HUES64 (cell line): ENCODE results near the gene SOX10.

ENCODE experiments used
- H3K27ac ChIP-seq: 2 replicates; pipeline ENCODE4 v1.7.0; 2013; ENCODE audit warnings: low read depth, low read length, inconsistent platforms
- H3K27me3 ChIP-seq: 2 replicates; pipeline ENCODE4 v1.6.1; 2013; ENCODE audit warnings: mild to moderate bottlenecking, low read length; ENCODE audit not compliant: insufficient read depth
- H3K36me3 ChIP-seq: 2 replicates; pipeline ENCODE4 v1.6.1; 2013; ENCODE audit warnings: mild to moderate bottlenecking, low read length; ENCODE audit not compliant: insufficient read depth
- H3K4me1 ChIP-seq: 2 replicates; pipeline ENCODE4 v1.6.1; 2013; ENCODE audit warnings: mild to moderate bottlenecking, low read length, moderate library complexity; ENCODE audit not compliant: insufficient read depth
- H3K4me3 ChIP-seq: 2 replicates; pipeline ENCODE4 v1.5.1; 2013; ENCODE audit warnings: mild to moderate bottlenecking, low read length, moderate library complexity
- H3K9ac ChIP-seq: 2 replicates; pipeline ENCODE4 v1.6.1; 2013; ENCODE audit warnings: mild to moderate bottlenecking, low read depth, low read length
- H3K9me3 ChIP-seq: 2 replicates; pipeline ENCODE4 v1.6.1; 2013; ENCODE audit warnings: low read depth, low read length; ENCODE audit not compliant: insufficient read depth
- WGBS: fragments of 150-250, 120-280 bp; methylation state at CpG from one replicate; pipeline ENCODE4 v1.1.7; 2013; ENCODE audit warnings: missing lambda C conversion rate; 5-methylcytosine and 5-hydroxymethylcytosine counted together

SOX10 gene

GRCh38 chr22:38026130-38027111 is 42.1 kb upstream of the SOX10 start:
- H3K4me1 ChIP-seq, result peaks cover 4% of the 10 kb centered on the region
- H3K9me3 ChIP-seq, result no peaks in the 10 kb centered on the region
- no peak overlapping the region for H3K9ac ChIP-seq
- H3K27me3 ChIP-seq, result no peaks in the 10 kb centered on the region
- no peak overlapping the region for H3K27ac ChIP-seq
- no peak overlapping the region for H3K4me3 ChIP-seq
- no peaks in the 10 kb centered on the region for H3K36me3 ChIP-seq
- 87% methylated on average over 13 of the region's 22 CpGs for WGBS

GRCh38 chr22:38025514-38025913 is 41.2 kb upstream of the SOX10 start:
- Histone ChIP-seq H3K4me1 (peaks cover 3% of the 10 kb centered on the region; the same call in 1 of the 2 replicates), H3K27ac (no peak overlapping the region), H3K9me3 (no peaks in the 10 kb centered on the region), H3K9ac (no peak overlapping the region), H3K27me3 (no peaks in the 10 kb centered on the region), H3K4me3 (no peak overlapping the region), H3K36me3 (no peaks in the 10 kb centered on the region)
- 91% methylated on average over 8 of the region's 8 CpGs for WGBS

- H3K9ac ChIP-seq, result no peak overlapping the region
- no peaks in the 10 kb centered on the region for H3K9me3 ChIP-seq
- H3K4me1 ChIP-seq, result no peaks in the 10 kb centered on the region
- no peak overlapping the region for H3K27ac ChIP-seq
- H3K4me3 ChIP-seq, result no peak overlapping the region
- no peaks in the 10 kb centered on the region for H3K36me3 ChIP-seq
- WGBS, result 90% methylated on average over 5 of the region's 6 CpGs
- H3K27me3 ChIP-seq, result no peaks in the 10 kb centered on the region
These were observed 38.7 kb upstream of the SOX10 start for GRCh38 chr22:38023045-38023444.

GRCh38 chr22:38021206-38021605 is 36.9 kb upstream of the SOX10 start:
- Histone ChIP-seq H3K9ac (no peak overlapping the region), H3K4me1 (0 out of 2 replicates have a peak, but pooled peaks cover under 1% of the 10 kb centered on the region), H3K9me3 (no peaks in the 10 kb centered on the region), H3K27ac (no peak overlapping the region), H3K27me3 (no peaks in the 10 kb centered on the region), H3K4me3 (no peak overlapping the region), H3K36me3 (no peaks in the 10 kb centered on the region)
- 91% methylated on average over 6 of the region's 6 CpGs for WGBS

- Histone ChIP-seq H3K36me3 (no peaks in the 10 kb centered on the region), H3K4me3 (no peak overlapping the region), H3K4me1 (0 out of 2 replicates have a peak, but pooled peaks cover 3% of the 10 kb centered on the region), H3K9ac (no peak overlapping the region), H3K27ac (no peak overlapping the region), H3K9me3 (no peaks in the 10 kb centered on the region), H3K27me3 (no peaks in the 10 kb centered on the region)
- WGBS, result 93% methylated on average over 17 of the region's 19 CpGs
These were observed 34.8 kb upstream of the SOX10 start for GRCh38 chr22:38018938-38019827.

GRCh38 chr22:38017939-38018885 is 33.9 kb upstream of the SOX10 start:
- no peaks in the 10 kb centered on the region for H3K9me3 ChIP-seq
- no peak overlapping the region for H3K27ac ChIP-seq
- H3K4me1 ChIP-seq, result 0 out of 2 replicates have a peak, but pooled peaks cover 3% of the 10 kb centered on the region
- H3K4me3 ChIP-seq, result no peak overlapping the region
- 92% methylated on average over 12 of the region's 12 CpGs for WGBS
- no peaks in the 10 kb centered on the region for H3K27me3 ChIP-seq
- no peaks in the 10 kb centered on the region for H3K36me3 ChIP-seq
- no peak overlapping the region for H3K9ac ChIP-seq

- Histone ChIP-seq H3K4me3 (no peak overlapping the region), H3K4me1 (0 out of 2 replicates have a peak, but pooled peaks cover 3% of the 10 kb centered on the region), H3K9me3 (no peaks in the 10 kb centered on the region), H3K27ac (no peak overlapping the region), H3K27me3 (no peaks in the 10 kb centered on the region), H3K36me3 (no peaks in the 10 kb centered on the region), H3K9ac (no peak overlapping the region)
- WGBS, result 93% methylated on average over 7 of the region's 7 CpGs
These were observed 33.0 kb upstream of the SOX10 start for GRCh38 chr22:38017272-38017920.

- no peaks in the 10 kb centered on the region for H3K27me3 ChIP-seq
- no peaks in the 10 kb centered on the region for H3K9me3 ChIP-seq
- H3K4me3 ChIP-seq, result no peak overlapping the region
- 0 out of 2 replicates have a peak, but pooled peaks cover 3% of the 10 kb centered on the region for H3K4me1 ChIP-seq
- WGBS, result 86% methylated on average over 33 of the region's 33 CpGs
- H3K9ac ChIP-seq, result no peak overlapping the region
- H3K36me3 ChIP-seq, result no peaks in the 10 kb centered on the region
- H3K27ac ChIP-seq, result no peak overlapping the region
These were observed 32.1 kb upstream of the SOX10 start for GRCh38 chr22:38016182-38017151.

- Histone ChIP-seq H3K4me1 (0 out of 2 replicates have a peak, but pooled peaks cover 3% of the 10 kb centered on the region), H3K27me3 (no peaks in the 10 kb centered on the region), H3K36me3 (no peaks in the 10 kb centered on the region), H3K9ac (no peak overlapping the region), H3K27ac (no peak overlapping the region), H3K9me3 (no peaks in the 10 kb centered on the region), H3K4me3 (no peak overlapping the region)
- WGBS, result 93% methylated on average over 1 of the region's 1 CpG
These were observed 29.7 kb upstream of the SOX10 start for GRCh38 chr22:38014083-38014482.
